SKM-1 treated with dmso at 0.1 percent for 144 hours (cell line): ENCODE data around the gene CD74.
"Not testable (repeated sequence)": the region's sequence is repeated elsewhere in the genome, so short reads cannot be mapped to it uniquely, and the experiment has no call there.

Source experiments
- DNase-seq: peaks from one replicate; lab custom pipeline; 2025; ENCODE audit not compliant: unreplicated experiment; lab: John Stamatoyannopoulos, UW

The CD74 gene

GRCh38 chr5:150441813-150442698 lies 29.3 kb upstream of the CD74 start:
- no peak for DNase-seq

- DNase-seq: no peak
These were observed 28.5 kb upstream of the CD74 start for GRCh38 chr5:150440948-150441812.

- no peak for DNase-seq
These were observed 26.3 kb upstream of the CD74 start for GRCh38 chr5:150438873-150439546.

- DNase-seq: peak; percentile 89
These were observed 23.5 kb upstream of the CD74 start for GRCh38 chr5:150436141-150436680.

- no peak for DNase-seq
These were observed 21.8 kb upstream of the CD74 start for GRCh38 chr5:150434464-150434863.

- DNase-seq: no peak
These were observed 18.9 kb upstream of the CD74 start for GRCh38 chr5:150431574-150431973.

GRCh38 chr5:150431048-150431447 lies 18.3 kb upstream of the CD74 start:
- DNase-seq: no peak

GRCh38 chr5:150429410-150429873 lies 16.7 kb upstream of the CD74 start:
- no peak for DNase-seq

- DNase-seq: no peak
These were observed 16.3 kb upstream of the CD74 start for GRCh38 chr5:150428978-150429377.

- no peak for DNase-seq
These were observed 15.6 kb upstream of the CD74 start for GRCh38 chr5:150428106-150428876.

GRCh38 chr5:150426165-150426564 lies 13.5 kb upstream of the CD74 start:
- not testable (repeated sequence) for DNase-seq

GRCh38 chr5:150422758-150423157 lies 10.0 kb upstream of the CD74 start:
- DNase-seq: no peak

GRCh38 chr5:150422075-150422474 lies 9.4 kb upstream of the CD74 start:
- no peak for DNase-seq

- peak; percentile 24 for DNase-seq
These were observed 7.0 kb upstream of the CD74 start for GRCh38 chr5:150419630-150420270.

GRCh38 chr5:150413902-150414790 lies 1.4 kb upstream of the CD74 start:
- DNase-seq: not testable (repeated sequence)

GRCh38 chr5:150413176-150413901 lies 629 bp upstream of the CD74 start:
- DNase-seq: no peak

GRCh38 chr5:150411245-150411979 lies 1.3 kb downstream of the CD74 start:
- DNase-seq: peak; percentile 28
